Heart left ventricle (tissue), 16 donors: ENCODE data around the gene TACC2. TPM values are rescaled to one million over a fixed set of nuclear protein-coding genes. Genes with fewer than 3 reads are reported as not detected.

Experiments used
- ATAC-seq, 4 donors: fragments of 200-7000 bp; cut with Tn5 transposase; one replicate each; pipeline ENCODE4 v1.9.1; 2020 to 2022; ENCODE audit warnings: moderate library complexity in 4 of 4, mild to moderate bottlenecking in 3 of 4, moderate number of reproducible peaks in 1 of 4
- DNase-seq, 5 donors: peaks; one replicate each; pipeline ENCODE4 v3.0.0-alpha.2; 2020
- H3K27ac ChIP-seq, 12 donors: fragments of 200-600 bp; sonication (generic) in 4 of 12; one replicate each; pipeline versions ENCODE4 v1.5.0 to v1.8.0; 2016 to 2022; ENCODE audit warnings: mild to moderate bottlenecking in 2 of 12
- H3K27me3 ChIP-seq, 9 donors: fragments of 200-600 bp; sonication (generic) in 2 of 9; one replicate each; pipeline versions ENCODE4 v1.5.1 to v1.8.0; 2016 to 2022; ENCODE audit warnings: mild to moderate bottlenecking in 3 of 9
- H3K36me3 ChIP-seq, 9 donors: fragments of 200-600 bp; sonication (generic) in 2 of 9; one replicate each; pipeline versions ENCODE4 v1.5.0 to v1.8.0; 2018 to 2022; ENCODE audit warnings: mild to moderate bottlenecking in 2 of 9
- H3K4me1 ChIP-seq, 12 donors: fragments of 200-600 bp; sonication (generic) in 4 of 12; one replicate each; pipeline versions ENCODE4 v1.5.0 to v1.8.0; 2016 to 2022; ENCODE audit warnings: mild to moderate bottlenecking in 3 of 12
- H3K4me3 ChIP-seq, 12 donors: fragments of 200-600 bp; sonication (generic) in 4 of 12; one replicate each; pipeline versions ENCODE4 v1.5.0 to v1.8.0; 2017 to 2022; ENCODE audit warnings: mild to moderate bottlenecking in 9 of 12, moderate library complexity in 4 of 12
- H3K9me3 ChIP-seq, 12 donors: fragments of 200-600 bp; sonication (generic) in 4 of 12; one replicate each; pipeline versions ENCODE4 v1.5.0 to v1.8.0; 2016 to 2022; ENCODE audit warnings: mild to moderate bottlenecking in 1 of 12
- POLR2A ChIP-seq, 2 donors: fragments of 450-650 bp; IDR thresholded peaks; one replicate each; pipeline ENCODE4 v1.6.1; 2017; ENCODE audit warnings: antibody characterized with exemption in 2 of 2, mild to moderate bottlenecking in 2 of 2, moderate library complexity in 2 of 2
- WGBS, 4 donors: extraction: QIAGEN DNeasy Blood & Tissue Kit in 2 of 4; methylation state at CpG; one replicate each; pipeline versions ENCODE4 v1.1.5 to v1.1.7; 2013 to 2018; 5-methylcytosine and 5-hydroxymethylcytosine counted together
- intact Hi-C, 10 donors: fragments of 100-400 bp; cut with DNase I; formaldehyde crosslinking; loops; one replicate each; pipeline versions ENCODE4 v1.11.1 to v1.14.2; 2022
- polyA plus RNA-seq, 2 donors: library from polyadenylated mRNA; stranded (reverse); fragments of 200-250 nt; gene quantifications; one replicate each; pipeline ENCODE4 v1.2.3, GENCODE V29; 2013
- total RNA-seq, 9 donors: library from RNA; depleted of rRNA in 2 of 9; stranded (reverse); fragments of >200 nt in 2 of 9; fragmentation: NEBNext Ultra II Directional in 3 of 9; extraction: Animal tissue kit (Norgen Biotek cat#: 25700) in 3 of 9; gene quantifications; one replicate each; pipeline versions ENCODE4 v1.1.0 to v1.2.4, GENCODE V29; 2016 to 2023
- TF ChIP-seq, protein P1 (sequence below), 12 donors: fragments of 200-600 bp; sonication (generic) in 4 of 12; IDR thresholded peaks; one replicate each; pipeline versions ENCODE4 v1.5.0 to v1.8.0; 2018 to 2022; ENCODE audit warnings: antibody characterized with exemption in 12 of 12, mild to moderate bottlenecking in 5 of 12
- donor health status: ischemic (EF 13 %, LVEDD 7.1; RV severe dilation, severe dysfunction).
- donor health status: healthy with polysubstance abuse.
- donor health status: DM: no; HTN: yes; CAD: no.
- donor health status: DM: no; HTN: no; CAD: no.
- donor health status: ischemic (EF 25% LVEDD 6.9; RV normal size, moderate dysfunction).
- donor health status: ischemic (EF 25% LVEDD 5.7; RV mildly dilated, moderate dysfunction).
- donor health status: healthy.
- donor health status: DM: yes; HTN: yes; CAD: no.
- donor health status: ischemic (EF 35%, LVEDD 5.7; RV mildly dilated, moderate dysfunction).
- donor health status: nonischemic (EF 11% LVEDD 7.7; RV severe dilation, severe dysfunction).
- donor health status: DM: yes; HTN: yes; CAD: no.
- donor health status: PGD.
- donor health status: ischemic (EF 29% LVEDD 5.4; RV normal size, mild dysfunction).
- donor health status: nonischemic (EF 23%, LVEDD 6.1; RV moderate dilation, normal function).

TACC2 gene
- total and polyA plus RNA-seq, 11 donors: 96.7 to 456 (median 294) TPM

DNA sequence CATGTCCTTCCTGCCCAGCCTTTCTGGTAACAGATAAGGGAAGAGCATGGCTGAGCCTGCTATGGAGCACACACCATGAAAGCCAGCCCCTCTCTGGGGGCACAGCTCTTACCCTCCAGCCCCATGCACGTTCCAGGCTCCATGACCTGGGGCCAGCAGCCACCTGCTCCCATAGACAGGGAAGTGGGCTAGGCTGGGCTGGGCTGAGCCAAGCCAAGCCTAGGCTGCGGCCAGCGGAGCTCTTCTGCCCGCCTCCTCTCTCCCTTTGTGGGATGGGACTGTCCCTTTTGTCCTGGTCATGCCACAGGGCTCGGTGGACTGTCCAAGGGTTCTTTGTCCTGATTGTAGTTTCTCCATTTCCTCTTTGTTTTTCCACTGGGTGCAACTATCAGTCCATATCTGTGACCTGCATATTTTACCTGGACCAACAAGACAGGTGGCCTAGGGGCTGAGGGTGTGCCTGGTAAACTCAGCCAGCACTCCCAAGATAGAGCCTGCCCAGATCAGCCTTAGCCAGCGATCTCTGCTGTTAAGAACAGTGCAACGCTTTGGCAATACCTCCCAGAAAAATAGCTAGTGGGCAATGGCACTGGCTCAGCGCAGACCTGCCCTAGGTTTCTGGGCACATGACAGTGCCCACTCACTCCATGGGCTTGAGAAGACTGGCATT lies 184.9 kb downstream of the TACC2 start:
- H3K9me3 ChIP-seq: no peaks in the 10 kb centered on the region
- no peak overlapping the region for H3K4me3 ChIP-seq
- TF ChIP-seq, protein P1, sequence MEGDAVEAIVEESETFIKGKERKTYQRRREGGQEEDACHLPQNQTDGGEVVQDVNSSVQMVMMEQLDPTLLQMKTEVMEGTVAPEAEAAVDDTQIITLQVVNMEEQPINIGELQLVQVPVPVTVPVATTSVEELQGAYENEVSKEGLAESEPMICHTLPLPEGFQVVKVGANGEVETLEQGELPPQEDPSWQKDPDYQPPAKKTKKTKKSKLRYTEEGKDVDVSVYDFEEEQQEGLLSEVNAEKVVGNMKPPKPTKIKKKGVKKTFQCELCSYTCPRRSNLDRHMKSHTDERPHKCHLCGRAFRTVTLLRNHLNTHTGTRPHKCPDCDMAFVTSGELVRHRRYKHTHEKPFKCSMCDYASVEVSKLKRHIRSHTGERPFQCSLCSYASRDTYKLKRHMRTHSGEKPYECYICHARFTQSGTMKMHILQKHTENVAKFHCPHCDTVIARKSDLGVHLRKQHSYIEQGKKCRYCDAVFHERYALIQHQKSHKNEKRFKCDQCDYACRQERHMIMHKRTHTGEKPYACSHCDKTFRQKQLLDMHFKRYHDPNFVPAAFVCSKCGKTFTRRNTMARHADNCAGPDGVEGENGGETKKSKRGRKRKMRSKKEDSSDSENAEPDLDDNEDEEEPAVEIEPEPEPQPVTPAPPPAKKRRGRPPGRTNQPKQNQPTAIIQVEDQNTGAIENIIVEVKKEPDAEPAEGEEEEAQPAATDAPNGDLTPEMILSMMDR (IDR thresholded peaks at IDR 0.05): no peak
- no peak for TF ChIP-seq POLR2A (IDR thresholded peaks at IDR 0.05)
- no peaks in the 10 kb centered on the region for H3K27me3 ChIP-seq
- peaks cover 10 to 48% (median 38%) of the 10 kb centered on the region in 12 donors for H3K4me1 ChIP-seq
- ATAC-seq: peak; percentile 3 to 33 (median 16)
- no peak for DNase-seq
- intact Hi-C loops: no loop called here
- H3K27ac ChIP-seq: peak overlapping the region; percentile 8 to 85 (median 44)
- peaks cover 0 to 2% (median 0%) of the 10 kb centered on the region in 9 donors for H3K36me3 ChIP-seq
- WGBS, 4 donors: 76 to 90% (median 77%) methylated on average over 7 to 8 of the region's 8 CpGs

DNA sequence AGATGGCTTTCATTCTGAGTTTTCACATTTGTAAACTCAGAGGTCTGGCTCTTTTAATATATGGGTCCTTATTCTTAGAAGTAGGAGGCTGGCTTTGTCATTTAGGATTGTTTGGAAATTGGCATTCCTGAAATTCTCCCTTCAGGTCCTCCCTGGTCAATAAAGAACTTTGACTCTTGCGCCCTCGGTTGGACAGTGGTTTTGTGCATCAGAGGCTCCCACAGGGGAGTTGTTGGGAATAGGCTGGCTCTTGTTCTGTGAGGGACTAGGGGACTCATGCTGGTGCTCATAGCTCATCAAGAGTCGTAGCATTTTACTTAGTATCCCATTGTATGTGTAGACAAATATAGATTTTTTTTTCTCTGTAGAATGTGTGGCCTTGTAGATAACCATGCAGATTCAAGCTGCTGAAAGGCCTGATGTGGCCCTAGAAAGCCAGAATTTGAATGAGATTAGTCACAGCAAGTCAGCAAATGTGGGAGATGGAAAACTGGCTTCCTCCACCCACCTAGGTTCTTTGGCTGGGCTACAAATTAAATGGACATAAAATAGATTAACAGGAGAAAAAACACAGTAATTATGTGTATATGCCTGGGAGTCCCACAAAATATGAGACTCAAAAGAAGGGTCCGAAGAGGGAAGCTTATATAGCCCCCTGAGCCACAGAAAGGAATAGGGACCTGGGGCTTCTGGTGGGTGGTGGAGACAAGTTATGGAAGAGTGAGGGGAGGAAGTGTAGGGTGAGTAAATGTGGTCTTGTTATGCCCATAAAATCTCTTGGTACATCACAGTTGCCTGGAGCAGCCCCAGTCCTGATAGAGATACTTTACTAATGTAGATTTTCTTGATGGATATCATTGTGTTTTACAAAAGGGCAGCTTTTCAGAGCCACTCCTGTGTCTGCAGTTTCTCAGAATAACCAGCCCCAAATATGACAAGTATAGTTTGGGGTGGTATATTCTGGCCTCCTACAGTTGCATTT lies 187.6 kb downstream of the TACC2 start:
- no peaks in the 10 kb centered on the region for H3K9me3 ChIP-seq
- WGBS, 4 donors: 77 to 88% (median 84%) methylated on average over 4 of the region's 4 CpGs
- no peak for DNase-seq
- no peak overlapping the region for H3K4me3 ChIP-seq
- peaks cover 10 to 44% (median 30%) of the 10 kb centered on the region in 12 donors for H3K4me1 ChIP-seq
- no peaks in the 10 kb centered on the region for H3K36me3 ChIP-seq
- intact Hi-C loops: no loop called here
- H3K27me3 ChIP-seq: no peaks in the 10 kb centered on the region
- no peak for ATAC-seq
- no peak for TF ChIP-seq POLR2A (IDR thresholded peaks at IDR 0.05)
- TF ChIP-seq, protein P1 (IDR thresholded peaks at IDR 0.05): no peak
- no peak overlapping the region for H3K27ac ChIP-seq

DNA sequence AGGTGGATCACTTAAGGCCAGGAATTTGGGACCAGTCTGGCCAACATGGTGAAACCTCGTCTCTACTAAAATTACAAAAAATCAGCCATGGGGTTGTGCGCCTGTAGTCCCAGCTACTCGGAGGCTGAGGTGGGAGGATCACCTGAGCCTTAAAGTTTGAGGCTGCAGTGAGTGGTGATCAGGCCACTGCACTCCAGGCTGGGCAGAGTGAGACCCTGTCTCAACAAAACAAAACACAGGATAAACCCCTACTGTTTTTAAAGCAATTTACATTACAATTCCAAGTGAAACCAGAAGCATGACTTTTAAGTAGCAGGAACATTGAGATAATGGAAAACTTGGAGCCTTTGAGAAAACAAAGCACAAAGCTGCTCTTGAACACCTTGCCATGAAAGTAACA lies 189.7 kb downstream of the TACC2 start:
- intact Hi-C loops: no loop called here
- ATAC-seq: no peak
- Histone ChIP-seq H3K9me3 (no peaks in the 10 kb centered on the region), H3K27ac (no peak overlapping the region), H3K4me1 (peaks cover 3 to 44% (median 30%) of the 10 kb centered on the region in 12 donors), H3K4me3 (no peak overlapping the region), H3K27me3 (no peaks in the 10 kb centered on the region), H3K36me3 (no peaks in the 10 kb centered on the region)
- WGBS, 4 donors: 92 to 100% (median 95%) methylated on average over 3 of the region's 3 CpGs
- no peak for DNase-seq
- TF ChIP-seq, protein P1 (IDR thresholded peaks at IDR 0.05): no peak
- TF ChIP-seq POLR2A (IDR thresholded peaks at IDR 0.05): no peak
